NOMO-1 treated with DMSO at 0.1 percent for 48 hours (cell line): Measurements from ENCODE around the gene PCDHB10.
A peak's percentile ranks its signal among the peaks of the same experiment; 100 is the strongest.
"Not testable (repeated sequence)": the region's sequence is repeated elsewhere in the genome, so short reads cannot be mapped to it uniquely, and the experiment has no call there.

Source experiments
- DNase-seq: peaks from one replicate; lab custom pipeline; 2025; ENCODE audit not compliant: unreplicated experiment; lab: John Stamatoyannopoulos, UW

PCDHB10 gene

GRCh38 chr5:141192110-141192725, at the start of gene PCDHB10:
Gene PCDHB10, plus strand, starts transcription at chr5:141192353. Its CDS starts 200 bp downstream, at chr5:141192553.
- peak; percentile 7 for DNase-seq

DNA sequence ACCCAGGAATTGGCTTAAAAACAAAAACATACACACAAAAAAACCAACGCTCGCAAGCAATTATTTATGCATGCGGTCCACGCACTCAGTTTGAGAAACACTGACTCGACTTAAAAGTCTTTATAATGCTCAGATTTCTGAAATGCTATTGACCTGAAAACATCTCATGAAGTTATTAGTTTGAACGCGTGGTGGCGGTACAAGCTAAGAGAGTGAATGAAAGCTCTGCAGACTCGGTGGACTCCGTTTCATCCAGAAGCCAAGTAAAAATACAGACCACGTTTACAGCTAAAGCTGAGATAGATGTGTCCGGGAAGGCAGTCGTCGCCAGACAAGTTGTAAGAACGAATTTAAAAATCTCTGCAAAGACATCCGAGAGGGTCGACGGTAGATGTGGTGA, 42.3 kb upstream of the PCDHB10 start, which contains the start of gene PCDHB6:
Gene PCDHB6, plus strand, starts transcription at position 246 of the 400 bp plus-strand sequence. CDS start 201 bp downstream, outside the sequence.
- DNase-seq = no peak

GRCh38 chr5:141150224-141150992, 41.7 kb upstream of the PCDHB10 start:
- no peak for DNase-seq

GRCh38 chr5:141150993-141151325, 41.2 kb upstream of the PCDHB10 start:
- no peak for DNase-seq

GRCh38 chr5:141151632-141152031, 40.5 kb upstream of the PCDHB10 start:
- not testable (repeated sequence) for DNase-seq

DNA sequence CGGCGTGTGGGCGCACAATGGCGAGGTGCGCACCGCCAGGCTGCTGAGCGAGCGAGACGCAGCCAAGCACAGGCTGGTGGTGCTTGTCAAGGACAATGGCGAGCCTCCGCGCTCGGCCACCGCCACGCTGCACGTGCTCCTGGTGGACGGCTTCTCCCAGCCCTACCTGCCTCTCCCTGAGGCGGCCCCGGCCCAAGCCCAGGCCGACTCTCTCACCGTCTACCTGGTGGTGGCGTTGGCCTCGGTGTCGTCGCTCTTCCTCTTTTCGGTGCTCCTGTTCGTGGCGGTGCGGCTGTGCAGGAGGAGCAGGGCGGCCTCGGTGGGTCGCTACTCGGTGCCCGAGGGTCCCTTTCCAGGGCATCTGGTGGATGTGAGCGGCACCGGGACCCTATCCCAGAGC, 40.1 kb upstream of the PCDHB10 start:
- DNase-seq = not testable (repeated sequence)

- DNase-seq = no peak
These were observed 36.4 kb upstream of the PCDHB10 start for GRCh38 chr5:141155540-141156374.

GRCh38 chr5:141157356-141157755, 34.8 kb upstream of the PCDHB10 start:
- not testable (repeated sequence) for DNase-seq

GRCh38 chr5:141157901-141158300, 34.3 kb upstream of the PCDHB10 start:
- not testable (repeated sequence) for DNase-seq

GRCh38 chr5:141172381-141173204, 19.6 kb upstream of the PCDHB10 start, which contains the start of gene PCDHB7:
Gene PCDHB7, plus strand, starts transcription at chr5:141172644. Its CDS starts 192 bp downstream, at chr5:141172836.
- peak; percentile 1 for DNase-seq

GRCh38 chr5:141174291-141175104, 17.7 kb upstream of the PCDHB10 start:
- not testable (repeated sequence) for DNase-seq

DNA sequence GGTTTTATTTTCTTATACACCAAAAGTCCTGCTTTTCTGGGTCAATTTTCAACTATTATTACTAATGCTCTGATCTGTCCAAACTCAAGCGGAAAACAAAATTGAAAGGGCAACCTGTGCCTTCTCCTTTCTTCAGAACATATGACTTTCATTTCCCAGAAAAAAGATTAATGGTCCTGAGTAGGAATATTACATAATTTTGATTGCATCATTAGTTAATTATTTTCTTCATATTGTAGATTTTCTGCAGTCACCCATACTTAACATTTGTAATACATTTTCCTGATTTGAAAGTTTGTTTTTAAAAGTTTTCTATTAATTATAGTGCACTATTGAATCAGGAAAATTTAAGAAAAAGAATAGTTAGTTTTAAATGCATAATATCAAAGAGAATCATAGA, 16.2 kb upstream of the PCDHB10 start:
- no peak for DNase-seq

- not testable (repeated sequence) for DNase-seq
These were observed 14.5 kb upstream of the PCDHB10 start, which contains the start of gene PCDHB8 for GRCh38 chr5:141177577-141178191. Gene PCDHB8, plus strand, starts transcription at chr5:141177790. Its CDS starts 245 bp downstream, at chr5:141178035.

DNA sequence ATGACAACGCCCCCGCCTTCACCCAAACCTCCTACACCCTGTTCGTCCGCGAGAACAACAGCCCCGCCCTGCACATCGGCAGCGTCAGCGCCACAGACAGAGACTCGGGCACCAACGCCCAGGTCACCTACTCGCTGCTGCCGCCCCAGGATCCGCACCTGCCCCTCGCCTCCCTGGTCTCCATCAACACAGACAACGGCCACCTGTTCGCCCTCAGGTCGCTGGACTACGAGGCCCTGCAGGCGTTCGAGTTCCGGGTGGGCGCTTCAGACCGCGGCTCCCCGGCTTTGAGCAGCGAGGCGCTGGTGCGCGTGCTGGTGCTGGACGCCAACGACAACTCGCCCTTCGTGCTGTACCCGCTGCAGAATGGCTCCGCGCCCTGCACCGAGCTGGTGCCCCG, 12.8 kb upstream of the PCDHB10 start:
- not testable (repeated sequence) for DNase-seq

DNA sequence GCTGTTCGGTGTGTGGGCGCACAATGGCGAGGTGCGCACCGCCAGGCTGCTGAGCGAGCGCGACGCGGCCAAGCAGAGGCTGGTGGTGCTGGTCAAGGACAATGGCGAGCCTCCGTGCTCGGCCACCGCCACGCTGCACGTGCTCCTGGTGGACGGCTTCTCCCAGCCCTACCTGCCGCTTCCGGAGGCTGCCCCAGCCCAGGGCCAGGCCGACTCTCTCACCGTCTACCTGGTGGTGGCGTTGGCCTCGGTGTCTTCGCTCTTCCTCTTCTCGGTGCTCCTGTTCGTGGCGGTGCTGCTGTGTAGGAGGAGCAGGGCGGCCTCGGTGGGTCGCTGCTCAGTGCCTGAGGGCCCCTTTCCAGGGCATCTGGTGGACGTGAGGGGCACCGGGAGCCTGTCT, 12.3 kb upstream of the PCDHB10 start:
- not testable (repeated sequence) for DNase-seq

DNA sequence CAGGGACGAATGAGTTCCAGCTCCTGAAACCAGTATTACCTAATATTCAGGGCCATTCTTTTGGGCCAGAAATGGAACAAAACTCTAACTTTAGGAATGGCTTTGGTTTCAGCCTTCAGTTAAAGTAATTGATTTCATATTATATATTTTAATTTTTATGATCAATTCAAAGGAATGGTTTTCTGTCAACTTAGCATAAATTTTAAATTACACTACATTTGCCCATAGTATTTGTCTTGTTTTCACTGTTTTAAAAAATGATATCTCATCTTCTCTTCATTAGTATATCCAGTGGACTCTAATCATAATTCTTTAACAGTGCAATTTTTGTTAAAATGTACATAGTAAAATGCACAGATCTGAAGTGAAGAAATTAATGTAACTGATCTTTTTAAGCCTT, 11.8 kb upstream of the PCDHB10 start:
- DNase-seq = no peak

DNA sequence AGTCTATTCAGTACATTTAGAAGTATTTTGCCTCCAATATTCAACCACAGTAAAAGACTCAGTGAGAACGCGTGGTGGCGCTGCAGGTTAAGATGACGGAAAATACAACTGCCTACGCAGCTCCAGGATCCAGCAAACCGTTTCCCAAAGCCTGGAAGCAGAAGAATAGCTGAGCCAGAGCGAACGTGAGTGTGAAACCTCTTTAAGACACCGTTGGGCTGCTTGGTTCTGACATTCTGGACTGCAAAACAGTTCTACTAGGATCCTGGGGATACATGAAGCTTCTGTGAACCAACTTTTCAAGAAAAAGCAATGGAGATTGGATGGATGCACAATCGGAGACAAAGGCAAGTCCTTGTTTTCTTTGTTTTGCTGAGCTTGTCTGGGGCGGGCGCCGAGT, 9.9 kb upstream of the PCDHB10 start, which contains the start of gene PCDHB16:
Gene PCDHB16, plus strand, starts transcription at position 140 of the 400 bp plus-strand sequence. Its CDS starts 173 bp downstream, at position 313.
- no peak for DNase-seq

GRCh38 chr5:141184117-141184855, 7.9 kb upstream of the PCDHB10 start:
- not testable (repeated sequence) for DNase-seq
